ENCODE results near the gene LILRB5. TPM values are rescaled to one million over a fixed set of nuclear protein-coding genes. Genes with fewer than 3 reads are reported as not detected.
"Not testable (repeated sequence)": the region's sequence is repeated elsewhere in the genome, so short reads cannot be mapped to it uniquely, and the experiment has no call there.

LILRB5 gene
- total and polyA plus RNA-seq, 9 of the 15 experiments (the other 6 are each of a cell fraction or from before 2014, with no cell fraction given): not detected

DNA sequence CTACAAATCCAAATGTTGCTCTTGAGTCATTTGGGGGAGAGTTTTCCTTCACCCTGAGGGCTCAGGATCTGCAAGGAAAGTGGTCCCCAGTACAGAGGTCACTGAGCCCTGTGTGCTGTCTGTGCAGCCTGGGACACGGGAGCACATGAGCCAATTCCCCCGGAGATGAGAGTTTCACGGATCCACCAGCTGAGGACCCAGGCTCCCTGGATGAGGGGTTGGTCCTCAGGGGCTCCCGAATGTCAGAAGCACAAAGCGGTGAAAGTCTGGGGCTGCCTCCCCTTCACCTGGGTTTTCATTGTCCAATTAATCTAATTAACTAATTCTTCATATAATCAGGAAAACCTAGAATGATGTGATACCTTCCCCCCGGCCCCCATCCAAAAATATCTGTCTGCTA lies 37.5 kb upstream of the LILRB5 start:
- 4% methylated on average over 6 of the region's 6 CpGs for WGBS (ENCODE audit: insufficient coverage, low coverage, missing lambda C conversion rate)
- CTCF ChIA-PET (ENCODE audit: low intra/inter-chr PET ratio): no interaction called here
- no peak overlapping the region for H3K4me3 ChIP-seq
- DNase-seq (ENCODE audit: extremely low read depth in 1 of 4, low spot score in 3 of 4) (no peak), ATAC-seq (no peak), FAIRE-seq (no peak)
- no peak overlapping the region for H3K27ac ChIP-seq (ENCODE audit: extremely low read depth, low read depth, low read length)
- H4K20me1 ChIP-seq (replicated peaks; ENCODE audit: control insufficient read depth, insufficient read depth, low read length): 0 out of 2 replicates have a peak, but pooled peaks cover 4% of the 10 kb centered on the region
- H2AFZ ChIP-seq (ENCODE audit: low read depth, low read length): no peak overlapping the region
- in situ Hi-C loops (cut with MboI) (no loop called here), intact Hi-C loops (cut with micrococcal nuclease) (no loop called here)
- H3K4me1 ChIP-seq (replicated peaks in 1 of 2; ENCODE audit: control insufficient read depth in 2 of 2, insufficient read depth in 2 of 2, low read length in 2 of 2): no peaks in the 10 kb centered on the region
- no peaks in the 10 kb centered on the region for H3K79me2 ChIP-seq (ENCODE audit: control insufficient read depth, insufficient read depth, low read length)
- no TSS peak for BruUV-seq (replicated peaks)
- H3K36me3 ChIP-seq (ENCODE audit: control insufficient read depth, insufficient read depth, low read length): no peaks in the 10 kb centered on the region
- no peaks in the 10 kb centered on the region for H3K9me1 ChIP-seq (ENCODE audit: control insufficient read depth, insufficient read depth, low read length)
- H3K4me2 ChIP-seq (ENCODE audit: insufficient read depth, low read length): no peak overlapping the region
- H3K27me3 ChIP-seq (ENCODE audit: control insufficient read depth in 2 of 2, insufficient read depth in 2 of 2, low read length in 2 of 2): peaks cover 0 to 35% of the 10 kb centered on the region in 2 experiments; a peak in 3 of 5 replicates
- TF ChIP-seq POLR2H (tag; IDR thresholded peaks at IDR 0.05; ENCODE audit: low read depth): no peak
- no peak for TF ChIP-seq BCOR (IDR thresholded peaks at IDR 0.05)
- no peak for TF ChIP-seq TAL1 (IDR thresholded peaks at IDR 0.05)
- no peak for TF ChIP-seq ELF2 (CRISPR knock-in tag; IDR thresholded peaks at IDR 0.05)
- no peak for TF ChIP-seq EP300 (IDR thresholded peaks at IDR 0.05; ENCODE audit: low read length)
- H3K9ac ChIP-seq (ENCODE audit: insufficient read depth in 1 of 2, low read depth in 2 of 2, low read length in 2 of 2): no peak overlapping the region
- POLR2A ChIA-PET: no interaction called here
- no peaks in the 10 kb centered on the region for H3K9me3 ChIP-seq (replicated peaks; ENCODE audit: control insufficient read depth, insufficient read depth, low read depth, low read length)

DNA sequence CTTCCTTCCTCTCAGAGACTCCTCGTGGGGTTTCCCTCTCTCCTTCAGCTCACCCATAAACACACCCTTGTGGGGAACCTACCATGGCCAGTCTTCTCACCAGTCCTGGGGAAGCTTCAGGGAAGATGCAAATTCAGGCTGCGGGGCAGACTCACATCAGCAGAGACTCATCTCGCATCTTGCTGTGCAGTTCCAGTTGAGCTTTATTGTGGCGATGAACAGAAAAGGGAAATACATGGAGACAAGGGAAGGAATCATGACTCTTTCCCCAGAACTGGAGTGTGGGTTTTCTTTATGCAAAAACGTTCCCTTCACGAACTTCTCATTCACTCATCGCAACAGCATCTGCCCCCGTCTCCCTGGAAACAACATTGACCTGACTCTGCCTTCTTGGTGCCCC lies 32.1 kb upstream of the LILRB5 start:
- CTCF ChIA-PET (ENCODE audit: low intra/inter-chr PET ratio); ATAC-seq; in situ Hi-C loops (cut with MboI); H3K4me1 ChIP-seq (replicated peaks in 1 of 2; ENCODE audit: control insufficient read depth in 2 of 2, insufficient read depth in 2 of 2, low read length in 2 of 2); H3K4me3 ChIP-seq; H3K9ac ChIP-seq (ENCODE audit: insufficient read depth in 1 of 2, low read depth in 2 of 2, low read length in 2 of 2); H3K9me3 ChIP-seq (replicated peaks; ENCODE audit: control insufficient read depth, insufficient read depth, low read depth, low read length); H3K79me2 ChIP-seq (ENCODE audit: control insufficient read depth, insufficient read depth, low read length); FAIRE-seq; intact Hi-C loops (cut with micrococcal nuclease); DNase-seq (ENCODE audit: extremely low read depth in 1 of 4, low spot score in 3 of 4); H3K27ac ChIP-seq (ENCODE audit: extremely low read depth, low read depth, low read length); BruUV-seq (replicated peaks); H3K36me3 ChIP-seq (ENCODE audit: control insufficient read depth, insufficient read depth, low read length); H3K9me1 ChIP-seq (ENCODE audit: control insufficient read depth, insufficient read depth, low read length); H2AFZ ChIP-seq (ENCODE audit: low read depth, low read length); H3K4me2 ChIP-seq (ENCODE audit: insufficient read depth, low read length); H4K20me1 ChIP-seq (replicated peaks; ENCODE audit: control insufficient read depth, insufficient read depth, low read length); POLR2A ChIA-PET: not testable (repeated sequence)
- WGBS (ENCODE audit: insufficient coverage, low coverage, missing lambda C conversion rate): 0% methylated on average over 1 of the region's 8 CpGs
- H3K27me3 ChIP-seq (ENCODE audit: control insufficient read depth in 2 of 2, insufficient read depth in 2 of 2, low read length in 2 of 2): peaks cover 11 to 32% of the 10 kb centered on the region in 2 experiments; a peak in 4 of 5 replicates
